Measurements from ENCODE around the gene ACAN. TPM values are rescaled to one million over a fixed set of nuclear protein-coding genes. Genes with fewer than 3 reads are reported as not detected.
A peak's percentile ranks its signal among the peaks of the same experiment; 100 is the strongest.

The ACAN gene
- total RNA-seq, 1 donor = 3.3 TPM

- DNase-seq (ENCODE audit: low read depth) = no peak
- no peak for TF ChIP-seq CTCF (IDR thresholded peaks at IDR 0.05; ENCODE audit: insufficient read depth, low read length)
- H3K4me3 ChIP-seq (ENCODE audit: low read depth, low read length) = peak overlapping the region; percentile 22
Observed at GRCh38 chr15:88769161-88769971, 33.9 kb upstream of the ACAN start.

GRCh38 chr15:88775776-88776175 lies 27.5 kb upstream of the ACAN start:
- DNase-seq (ENCODE audit: low read depth) = no peak
- H3K4me3 ChIP-seq (ENCODE audit: low read depth, low read length) = no peak overlapping the region
- TF ChIP-seq CTCF (IDR thresholded peaks at IDR 0.05; ENCODE audit: insufficient read depth, low read length) = no peak

GRCh38 chr15:88776646-88777045 lies 26.6 kb upstream of the ACAN start:
- TF ChIP-seq CTCF (IDR thresholded peaks at IDR 0.05; ENCODE audit: insufficient read depth, low read length) = no peak
- H3K4me3 ChIP-seq (ENCODE audit: low read depth, low read length) = no peak overlapping the region

DNA sequence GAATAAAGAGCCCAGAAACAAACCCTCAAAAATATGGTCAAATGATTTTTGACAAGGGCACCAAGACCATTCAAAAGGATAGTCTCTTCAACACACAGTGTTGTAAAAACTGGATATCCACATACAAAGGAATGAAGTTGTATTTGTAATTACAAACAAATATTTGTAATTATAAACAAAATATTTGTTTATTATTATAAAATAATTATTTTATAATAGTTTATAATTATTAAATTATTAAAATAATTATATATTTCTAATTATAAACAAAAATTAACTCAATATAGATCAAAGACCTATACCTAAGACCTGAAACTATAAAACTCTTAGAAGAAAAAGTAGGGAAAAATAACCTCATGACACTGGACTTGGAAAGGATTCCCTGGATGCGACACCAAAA lies 23.3 kb upstream of the ACAN start:
- TF ChIP-seq CTCF (IDR thresholded peaks at IDR 0.05; ENCODE audit: insufficient read depth, low read length) = no peak
- no peak overlapping the region for H3K4me3 ChIP-seq (ENCODE audit: low read depth, low read length)
- no peak for DNase-seq (ENCODE audit: low read depth)

More at GRCh38 chr15:88776646-88777045, 26.6 kb upstream of the ACAN start:
- DNase-seq (ENCODE audit: low read depth) = no peak

- no peak for TF ChIP-seq CTCF (IDR thresholded peaks at IDR 0.05; ENCODE audit: insufficient read depth, low read length)
- H3K4me3 ChIP-seq (ENCODE audit: low read depth, low read length) = no peak overlapping the region
- DNase-seq (ENCODE audit: low read depth) = no peak
Observed at GRCh38 chr15:88782465-88782864, 20.8 kb upstream of the ACAN start.

- TF ChIP-seq CTCF (IDR thresholded peaks at IDR 0.05; ENCODE audit: insufficient read depth, low read length) = no peak
- DNase-seq (ENCODE audit: low read depth) = no peak
- no peak overlapping the region for H3K4me3 ChIP-seq (ENCODE audit: low read depth, low read length)
Observed at GRCh38 chr15:88785217-88785616, 18.0 kb upstream of the ACAN start.

- no peak overlapping the region for H3K4me3 ChIP-seq (ENCODE audit: low read depth, low read length)
- no peak for DNase-seq (ENCODE audit: low read depth)
- no peak for TF ChIP-seq CTCF (IDR thresholded peaks at IDR 0.05; ENCODE audit: insufficient read depth, low read length)
Observed at GRCh38 chr15:88788036-88788435, 15.2 kb upstream of the ACAN start.

All from fibroblast of the aortic adventitia (primary cell).